Hematopoietic multipotent progenitor cell treated with erythropoietin and hydrocortisone succinate and interleukin-3 and kit ligand, for 6 days (in vitro differentiated cells): Measurements from ENCODE around the gene CDA.

Source experiments
- DNase-seq: peaks from one replicate; pipeline ENCODE4 v3.0.0-alpha.2; 2015

CDA gene

DNA sequence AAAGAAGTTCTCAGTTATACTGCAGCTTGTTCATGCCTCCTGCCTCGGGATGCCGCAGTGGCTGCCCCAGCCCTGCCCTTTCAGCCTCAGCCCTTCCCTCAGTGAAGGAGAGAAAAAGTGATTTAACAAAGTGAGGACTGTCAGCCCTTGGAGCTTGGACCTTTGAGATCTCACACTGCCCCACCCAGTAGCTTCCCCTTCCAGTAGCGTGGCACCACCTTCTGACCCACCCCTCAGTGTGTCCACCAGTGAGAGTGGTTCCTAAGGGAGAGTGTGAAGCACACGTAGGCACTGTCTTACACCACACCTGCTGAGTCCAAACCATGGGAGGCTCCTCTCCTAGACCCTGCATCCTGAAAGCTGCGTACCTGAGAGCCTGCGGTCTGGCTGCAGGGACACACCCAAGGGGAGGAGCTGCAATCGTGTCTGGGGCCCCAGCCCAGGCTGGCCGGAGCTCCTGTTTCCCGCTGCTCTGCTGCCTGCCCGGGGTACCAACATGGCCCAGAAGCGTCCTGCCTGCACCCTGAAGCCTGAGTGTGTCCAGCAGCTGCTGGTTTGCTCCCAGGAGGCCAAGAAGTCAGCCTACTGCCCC lies at the start of gene CDA:
TSS of gene CDA (plus strand) at position 464 of the 592 bp plus-strand sequence. CDS start at position 497, 33 bp downstream.
- DNase-seq, result no peak

DNA sequence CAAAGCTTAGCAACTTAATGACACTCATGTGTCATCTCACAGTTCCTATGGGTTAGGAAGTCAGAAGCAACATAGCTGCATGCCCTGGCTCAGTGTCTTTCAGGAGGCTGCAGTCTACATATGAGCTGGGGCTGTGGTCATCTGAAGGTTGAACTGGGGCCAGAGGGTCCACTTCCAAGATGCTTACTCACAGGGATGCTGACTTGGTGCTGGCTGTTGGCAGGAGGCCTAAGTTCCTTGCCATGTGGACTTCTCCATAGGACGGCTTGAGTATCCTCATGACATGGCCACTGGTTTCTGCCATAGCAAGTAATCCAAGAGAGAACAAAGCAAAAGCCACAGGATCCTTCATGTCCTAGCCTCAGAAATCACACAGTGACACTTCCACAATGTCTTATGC lies 48.6 kb upstream of the CDA start:
- no peak for DNase-seq

DNA sequence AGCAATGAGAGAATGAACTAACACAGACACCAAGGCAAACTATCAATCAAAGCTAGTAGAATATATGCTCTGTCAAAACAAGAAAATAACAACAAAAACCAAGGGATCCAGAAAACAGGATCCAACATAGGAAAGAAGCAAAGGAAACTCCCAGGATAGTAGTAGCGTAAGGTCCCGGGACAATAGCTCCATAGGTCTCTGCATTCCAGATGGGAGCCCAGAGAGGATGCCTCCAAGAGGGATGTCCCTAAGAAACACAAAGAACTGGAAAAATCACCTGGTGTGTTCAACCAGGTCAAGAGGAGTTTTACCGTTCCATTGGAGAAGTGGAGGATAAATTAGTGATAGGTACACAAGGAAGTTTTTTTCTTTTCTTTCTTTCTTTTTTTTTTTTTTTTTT lies 42.3 kb upstream of the CDA start:
- no peak for DNase-seq

DNA sequence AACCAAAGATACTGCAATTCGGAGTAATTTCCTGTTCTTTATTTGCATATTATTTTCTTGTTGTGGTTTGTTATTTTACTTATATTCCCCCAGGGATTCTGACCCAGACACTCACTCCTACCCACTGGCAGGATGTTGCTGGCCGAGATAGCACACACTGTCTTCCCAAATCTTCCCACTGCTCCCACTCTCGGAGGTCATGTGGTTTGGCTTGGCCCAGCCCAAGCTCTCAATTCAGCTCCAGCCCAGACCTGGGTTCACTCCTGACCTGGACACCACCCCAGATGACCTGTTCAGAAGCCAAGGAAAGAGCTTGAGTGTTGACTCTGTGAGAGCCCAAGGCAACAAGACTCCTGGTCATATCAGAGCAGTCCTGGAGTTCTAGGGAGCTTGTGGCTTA lies 37.7 kb upstream of the CDA start:
- DNase-seq, result no peak

DNA sequence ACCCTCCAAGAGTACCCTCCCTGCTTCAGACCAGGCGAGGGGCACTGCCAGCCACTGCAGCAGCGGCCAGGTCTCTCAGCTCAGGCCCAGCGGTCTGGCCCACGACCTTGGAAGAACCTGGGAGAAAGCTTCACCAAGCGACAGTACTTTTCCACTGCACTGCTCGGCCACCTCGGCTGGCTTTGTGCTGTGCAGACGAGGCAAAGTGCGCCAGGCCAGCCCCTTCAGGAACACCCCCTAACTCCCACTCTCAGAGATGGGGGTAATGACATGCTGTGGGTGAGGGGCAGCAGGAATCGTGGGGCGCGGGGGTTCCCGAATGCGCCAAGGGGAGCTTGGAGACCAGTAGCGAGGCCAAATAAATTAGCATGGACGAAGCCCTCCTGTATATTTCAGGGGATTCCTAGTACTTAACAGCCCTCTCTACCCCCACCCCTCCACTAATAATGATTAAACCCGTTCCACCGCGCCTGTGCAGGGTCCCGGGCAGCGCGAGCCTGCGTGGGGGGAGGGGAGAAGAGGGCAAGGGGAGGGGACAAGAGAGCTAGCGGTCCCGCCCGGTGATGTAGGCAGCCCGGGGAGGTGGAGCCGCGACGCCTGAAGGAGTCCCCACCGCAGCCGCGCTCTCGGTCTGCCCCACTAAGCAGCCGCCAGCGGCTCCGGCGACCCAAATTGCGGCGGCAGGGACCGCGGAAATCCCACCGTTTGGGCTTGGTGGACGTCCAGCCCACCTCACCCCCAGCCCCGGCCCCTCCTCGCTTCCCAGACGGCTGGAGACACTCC lies 36.8 kb upstream of the CDA start, which contains the start of gene FAM43B:
TSS of gene FAM43B (plus strand) at position 629 of the 783 bp plus-strand sequence. CDS start 401 bp downstream, outside the sequence.
- peak; percentile 49 for DNase-seq

DNA sequence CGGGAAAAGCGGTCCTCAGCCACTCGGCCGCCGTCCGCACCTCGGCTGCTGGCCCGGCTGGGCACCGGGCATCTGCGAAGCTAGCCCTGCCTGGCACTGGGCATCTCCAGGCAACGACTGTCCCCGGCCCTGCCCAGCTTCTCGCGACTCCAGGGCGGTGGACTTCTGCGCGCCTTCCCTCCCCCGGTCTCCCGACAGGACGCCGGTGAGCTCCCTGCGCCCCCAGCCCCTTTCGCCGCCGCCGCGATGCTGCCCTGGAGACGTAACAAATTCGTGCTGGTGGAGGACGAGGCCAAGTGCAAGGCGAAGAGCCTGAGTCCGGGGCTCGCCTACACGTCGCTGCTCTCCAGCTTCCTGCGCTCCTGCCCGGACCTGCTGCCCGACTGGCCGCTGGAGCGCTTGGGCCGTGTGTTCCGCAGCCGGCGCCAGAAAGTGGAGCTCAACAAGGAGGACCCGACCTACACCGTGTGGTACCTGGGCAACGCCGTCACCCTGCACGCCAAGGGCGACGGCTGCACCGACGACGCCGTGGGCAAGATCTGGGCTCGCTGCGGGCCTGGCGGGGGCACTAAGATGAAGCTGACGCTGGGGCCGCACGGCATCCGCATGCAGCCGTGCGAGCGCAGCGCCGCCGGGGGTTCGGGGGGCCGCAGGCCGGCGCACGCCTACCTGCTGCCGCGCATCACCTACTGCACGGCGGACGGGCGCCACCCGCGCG lies 36.0 kb upstream of the CDA start:
- DNase-seq, result no peak

DNA sequence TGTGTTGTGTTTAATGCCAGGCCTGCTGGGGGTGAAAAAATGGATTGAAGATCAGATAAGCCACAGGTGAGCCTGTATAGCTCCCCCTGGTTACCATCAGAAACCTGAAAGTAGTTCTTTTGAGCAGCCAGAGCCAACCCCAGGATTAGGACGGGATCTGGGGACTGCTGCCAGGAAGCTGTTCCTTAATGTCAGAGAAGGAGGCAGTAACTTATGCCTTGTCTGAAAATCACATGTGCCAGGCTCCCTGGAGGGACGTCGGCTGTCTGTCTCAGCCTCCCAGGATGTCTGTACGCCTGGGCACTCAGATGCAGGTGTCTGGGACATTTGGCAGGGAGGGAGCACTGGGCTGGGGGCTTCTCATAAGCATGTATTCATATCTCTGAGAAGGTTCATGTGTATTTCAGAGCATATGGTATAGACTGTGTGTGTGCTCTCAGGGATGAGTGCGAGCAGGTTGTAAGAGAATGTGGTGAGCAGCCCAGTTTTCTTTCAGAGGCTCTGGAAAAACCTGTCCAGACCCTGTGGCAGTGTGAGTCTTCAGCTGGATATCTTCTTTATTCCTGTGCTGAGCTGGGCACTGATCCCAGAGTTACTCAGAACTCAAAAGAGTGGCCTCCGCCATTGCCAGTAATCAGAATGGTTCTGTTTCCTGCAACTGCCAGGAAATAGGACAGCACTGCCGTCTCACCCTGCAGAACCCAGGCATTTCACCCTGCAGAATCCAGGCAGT lies 33.7 kb upstream of the CDA start:
- no peak for DNase-seq

DNA sequence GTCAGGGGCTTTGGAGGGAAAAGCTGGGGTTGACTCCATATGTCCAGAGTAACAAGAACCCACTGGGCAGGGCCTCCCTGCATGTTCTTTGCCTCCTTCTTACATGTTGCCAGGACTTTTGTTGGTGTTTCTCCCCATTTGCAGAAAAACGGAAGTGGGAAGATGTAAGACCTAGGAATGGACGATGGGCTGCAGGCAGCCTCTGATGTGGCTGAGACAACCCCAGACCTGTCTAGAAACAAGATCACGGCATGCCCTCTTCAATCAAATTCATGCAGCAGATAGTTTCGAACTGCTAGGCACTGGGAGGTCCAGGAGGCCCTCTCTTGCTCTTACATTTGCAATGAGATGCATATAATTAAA lies 33.2 kb upstream of the CDA start:
- DNase-seq, result no peak

DNA sequence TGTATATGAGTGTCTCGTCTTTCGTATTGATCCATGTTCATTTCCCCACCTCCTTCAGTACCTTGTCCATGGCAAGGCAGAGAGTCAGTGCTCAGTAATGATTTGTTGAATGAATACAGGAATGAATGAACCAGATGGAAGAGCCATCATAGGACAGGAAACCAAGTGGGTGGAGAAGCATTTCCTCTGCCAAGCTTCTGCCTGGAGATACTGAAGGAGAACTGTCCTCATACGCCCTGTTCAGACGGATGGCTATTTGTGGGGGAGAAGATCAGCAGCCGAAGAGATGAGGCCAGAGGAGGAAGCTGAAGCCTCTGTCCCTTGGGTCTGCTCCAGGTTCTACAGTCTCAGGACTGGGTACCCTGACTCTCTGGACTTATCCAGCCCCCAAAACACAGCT lies 30.7 kb upstream of the CDA start:
- DNase-seq, result no peak

DNA sequence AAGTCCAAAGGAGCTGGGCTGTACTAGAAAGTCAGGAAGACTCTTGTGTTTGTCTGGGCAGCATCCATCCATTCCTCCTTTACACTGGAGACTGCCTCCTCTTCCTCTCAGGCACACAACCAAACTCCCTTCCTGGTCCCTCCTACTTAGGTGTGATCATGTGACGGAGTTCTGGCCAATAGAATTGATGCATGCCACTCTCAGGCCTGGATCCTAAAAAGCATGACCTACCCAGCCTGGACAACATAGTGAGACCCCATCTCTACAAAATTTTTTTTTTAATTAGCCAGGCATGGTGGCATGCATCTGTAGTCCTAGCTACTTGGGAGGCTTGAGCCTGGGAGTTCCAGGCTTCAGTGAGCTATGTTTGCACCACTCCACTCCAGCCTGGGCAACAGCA lies 27.9 kb upstream of the CDA start:
- no peak for DNase-seq

DNA sequence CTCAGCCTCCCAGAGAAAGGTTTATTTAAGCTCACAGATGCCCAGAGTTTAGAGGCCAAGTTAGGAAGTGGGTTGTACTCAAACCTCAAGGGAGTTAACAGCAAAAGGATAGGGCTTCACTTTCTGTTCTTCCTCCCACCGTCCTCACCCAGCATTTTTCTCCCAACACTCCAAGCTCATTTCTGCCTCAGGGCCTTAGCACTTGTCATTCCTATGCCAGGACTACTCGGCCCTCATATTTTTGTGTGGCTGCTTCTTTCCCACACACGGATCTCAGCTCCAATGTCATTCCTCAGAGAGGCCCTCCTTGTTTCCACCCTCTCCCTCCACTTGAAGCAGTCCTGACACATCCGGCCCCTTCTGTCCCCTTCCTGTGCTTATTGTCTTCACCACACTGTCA lies 23.7 kb upstream of the CDA start:
- DNase-seq, result no peak

DNA sequence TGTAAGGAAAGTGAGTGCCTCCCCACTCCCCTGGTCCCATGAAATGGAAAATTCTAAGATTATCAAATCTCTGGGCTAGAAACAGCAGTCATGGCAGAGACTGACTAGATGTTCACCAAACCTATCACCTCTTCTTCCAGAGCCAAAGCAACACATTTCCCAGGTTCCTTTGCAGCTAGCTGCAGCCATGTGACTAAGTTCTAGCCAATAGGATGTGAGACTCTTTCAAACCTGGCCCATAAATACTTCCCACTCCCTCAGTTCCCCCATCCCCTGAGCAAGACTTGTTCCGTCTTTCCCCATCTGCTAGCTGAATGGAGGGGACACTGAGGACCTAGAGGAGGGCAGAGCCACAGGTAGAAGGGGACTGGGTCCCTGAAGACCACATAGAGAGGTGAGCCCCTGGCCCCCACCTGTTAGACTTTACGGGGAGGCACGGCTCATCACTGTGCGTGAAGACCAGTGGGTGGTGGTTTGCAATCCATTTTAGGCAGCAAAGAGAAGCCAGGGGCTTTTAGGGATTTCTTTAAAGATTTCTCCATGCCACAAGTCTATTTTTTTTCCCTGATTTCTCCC lies 19.3 kb upstream of the CDA start:
- no peak for DNase-seq

DNA sequence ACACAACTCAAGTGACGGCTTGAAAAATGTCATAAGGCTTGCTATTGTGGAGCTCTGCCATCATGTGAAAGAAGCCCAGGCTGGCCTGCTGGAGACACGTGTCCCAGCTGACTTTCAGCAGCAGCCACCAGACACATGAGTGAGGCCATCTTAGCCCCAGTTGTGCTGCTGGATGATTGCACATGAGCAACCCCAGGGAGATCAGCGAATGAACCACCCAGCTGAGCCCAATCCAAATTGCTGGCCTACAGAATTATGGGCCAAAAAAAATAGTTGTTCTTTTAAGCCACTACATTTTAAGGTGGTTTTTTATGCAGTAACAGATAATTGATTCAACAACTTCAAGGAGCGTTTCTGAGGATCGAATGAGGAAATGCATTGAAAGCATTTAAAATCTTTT lies 17.5 kb upstream of the CDA start:
- DNase-seq, result no peak

DNA sequence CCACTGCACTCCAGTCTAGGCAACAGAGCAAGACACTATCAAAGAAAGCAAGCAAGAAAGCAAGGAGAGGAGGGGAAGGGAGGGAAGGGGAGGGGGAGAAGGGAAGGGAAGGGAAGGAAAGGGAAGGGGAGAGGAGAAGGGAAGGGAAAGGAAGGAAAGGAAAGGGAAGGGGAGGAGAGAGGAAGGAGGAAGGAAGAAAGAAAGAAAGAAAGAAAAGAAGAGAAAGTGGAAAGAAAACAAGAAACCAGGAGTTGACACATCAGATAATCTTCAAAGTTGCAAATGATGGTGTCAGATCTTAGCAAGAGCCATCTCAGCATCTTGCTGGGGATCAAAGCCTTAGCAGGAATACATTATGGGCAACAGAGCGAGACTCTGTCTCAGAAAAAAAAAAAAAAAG lies 14.9 kb upstream of the CDA start:
- no peak for DNase-seq

DNA sequence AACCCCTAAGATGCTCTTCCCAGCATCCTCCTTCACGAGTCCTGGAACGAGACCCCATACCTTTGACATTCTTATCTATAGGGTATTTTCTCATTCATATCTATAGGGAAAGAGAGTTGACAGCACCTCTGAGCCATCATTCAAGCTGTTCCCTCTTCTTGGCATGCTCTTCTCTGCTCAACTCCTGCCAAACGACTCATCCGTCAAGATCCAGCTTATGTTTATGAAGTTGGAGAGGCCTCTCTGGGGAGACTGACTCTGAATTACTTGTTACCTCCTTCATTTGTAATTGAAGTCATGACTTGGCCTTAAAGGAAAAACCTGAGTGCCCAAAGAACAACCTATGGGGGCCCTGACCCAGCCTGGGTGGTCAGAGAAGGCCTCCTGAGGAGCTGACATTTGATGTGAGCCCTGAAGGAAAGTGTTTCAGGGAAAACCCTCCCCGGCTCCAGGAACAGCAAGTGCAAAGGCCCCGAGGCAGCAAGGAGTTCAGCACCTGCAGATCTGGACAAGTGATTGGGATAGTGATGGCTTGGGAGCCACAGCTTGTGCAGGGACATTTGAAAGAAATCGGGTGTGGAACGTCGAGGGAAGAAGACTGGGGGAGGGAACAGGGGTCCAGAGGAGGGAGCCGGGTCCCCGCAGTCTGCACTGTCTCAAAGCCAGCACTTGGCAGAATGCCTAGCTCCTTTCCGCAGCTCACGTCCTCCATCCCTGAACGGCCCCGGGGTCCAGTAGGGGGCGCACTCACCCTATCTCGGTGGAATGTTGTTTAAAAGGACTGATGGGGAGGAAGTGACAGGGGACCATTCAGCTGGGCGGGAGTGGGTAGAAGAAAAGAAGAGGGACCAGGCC lies 14.0 kb upstream of the CDA start:
- peak; percentile 92 for DNase-seq

DNA sequence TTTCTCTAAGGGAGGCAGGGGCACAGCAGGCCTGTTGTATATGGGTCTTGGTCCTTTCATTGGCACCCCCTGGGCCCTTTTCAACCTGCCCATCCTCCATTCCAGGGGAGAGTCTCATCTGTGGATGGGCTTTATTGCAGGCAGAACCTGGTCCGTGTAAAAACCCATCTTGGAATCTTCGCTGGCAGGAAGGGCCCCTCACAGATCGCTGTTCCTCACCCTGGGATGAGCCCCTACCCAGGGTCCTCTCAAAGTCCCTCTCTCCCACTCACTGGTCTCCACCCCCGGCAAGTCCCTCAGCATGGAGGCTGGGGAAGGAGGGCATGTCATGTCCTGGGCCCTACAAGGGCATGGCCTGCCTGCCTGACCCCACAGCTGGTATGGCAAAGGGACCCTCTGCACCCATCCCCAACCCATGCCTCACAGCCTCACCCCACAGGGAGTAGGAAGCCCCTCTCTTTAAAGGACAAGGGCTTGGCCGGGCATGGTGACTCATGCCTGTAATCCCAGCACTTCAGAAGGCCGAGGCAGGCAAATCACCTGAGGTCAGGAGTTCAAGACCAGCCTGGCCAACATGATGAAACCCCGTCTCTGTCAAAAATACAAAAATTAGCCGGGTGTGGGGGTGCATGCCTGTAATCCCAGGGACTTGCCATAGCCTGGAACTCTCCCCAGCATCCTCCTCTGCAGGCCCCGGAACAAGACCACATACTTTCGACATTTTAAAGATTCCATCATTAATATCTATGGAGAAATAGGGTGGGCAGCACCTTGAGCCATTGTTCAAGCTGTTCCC lies 13.2 kb upstream of the CDA start:
- no peak for DNase-seq

DNA sequence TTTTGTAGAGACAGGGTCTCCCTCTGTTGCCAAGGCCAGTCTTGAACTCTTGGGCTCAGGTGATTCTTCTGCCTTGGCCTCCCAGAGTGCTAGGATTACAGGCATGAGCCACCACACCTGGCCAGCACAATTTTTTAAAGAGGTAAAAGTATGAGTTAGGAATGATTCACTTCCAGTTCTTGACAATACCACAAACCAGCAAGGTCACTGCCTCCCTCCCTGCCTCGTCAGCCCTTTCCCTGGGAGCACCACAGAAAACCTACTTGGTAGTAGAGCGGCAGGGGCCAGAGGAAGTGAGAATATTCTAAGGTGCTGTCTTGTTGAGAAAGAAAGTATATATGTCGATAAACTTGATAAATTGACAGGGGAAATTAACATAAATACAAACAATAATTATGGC lies 10.8 kb upstream of the CDA start:
- no peak for DNase-seq

DNA sequence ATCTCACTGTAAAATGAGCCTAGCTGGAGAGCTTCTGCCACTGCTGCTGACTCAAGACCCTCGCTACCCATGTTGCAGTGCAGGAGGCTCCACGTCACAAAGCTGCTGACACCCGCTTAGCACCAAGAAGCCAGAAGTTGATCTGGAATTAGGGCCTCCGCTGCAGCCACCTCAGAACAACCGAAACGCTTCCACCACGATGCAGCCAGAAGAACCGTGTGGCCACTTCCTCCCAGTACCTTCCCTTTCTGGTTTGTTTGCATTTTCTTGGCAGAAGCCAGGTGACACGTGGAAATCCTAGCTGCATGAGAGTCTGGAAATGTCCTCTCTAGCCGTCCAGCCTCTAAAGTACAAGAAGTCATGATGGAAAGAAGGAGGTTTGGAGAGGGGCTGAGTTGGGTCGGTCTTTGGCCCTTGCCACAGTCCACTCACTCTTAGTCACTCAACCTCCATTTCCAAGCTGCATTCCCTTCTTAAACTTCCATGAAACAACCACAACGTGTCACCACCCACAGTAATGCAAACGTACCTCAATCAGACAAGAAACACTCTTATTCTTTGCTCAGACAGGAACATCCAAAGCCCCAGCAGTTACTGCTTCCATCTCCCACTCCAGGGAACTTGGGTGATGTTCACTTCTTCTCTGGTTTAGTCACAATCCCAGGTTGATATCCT lies 10.0 kb upstream of the CDA start:
- DNase-seq, result no peak

DNA sequence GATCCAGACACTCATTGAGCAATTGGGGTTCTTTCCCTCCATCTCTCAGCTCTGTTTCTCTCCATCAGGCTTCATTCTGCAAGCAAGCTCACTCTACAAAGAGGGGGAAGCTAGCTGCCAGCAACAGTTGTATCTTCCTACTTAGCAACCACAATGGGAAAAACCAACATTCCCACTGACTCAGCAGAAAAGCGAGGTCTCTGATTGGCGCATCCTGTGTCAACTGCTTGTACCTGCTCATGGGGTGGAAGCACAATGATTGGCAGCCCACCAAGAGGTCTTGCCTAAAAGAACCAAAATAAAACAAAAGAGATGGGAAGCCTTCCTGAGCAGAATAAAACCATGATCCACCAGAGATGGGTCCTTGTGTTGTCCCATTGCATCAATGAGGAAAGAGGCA lies 4.0 kb upstream of the CDA start:
- DNase-seq, result no peak

DNA sequence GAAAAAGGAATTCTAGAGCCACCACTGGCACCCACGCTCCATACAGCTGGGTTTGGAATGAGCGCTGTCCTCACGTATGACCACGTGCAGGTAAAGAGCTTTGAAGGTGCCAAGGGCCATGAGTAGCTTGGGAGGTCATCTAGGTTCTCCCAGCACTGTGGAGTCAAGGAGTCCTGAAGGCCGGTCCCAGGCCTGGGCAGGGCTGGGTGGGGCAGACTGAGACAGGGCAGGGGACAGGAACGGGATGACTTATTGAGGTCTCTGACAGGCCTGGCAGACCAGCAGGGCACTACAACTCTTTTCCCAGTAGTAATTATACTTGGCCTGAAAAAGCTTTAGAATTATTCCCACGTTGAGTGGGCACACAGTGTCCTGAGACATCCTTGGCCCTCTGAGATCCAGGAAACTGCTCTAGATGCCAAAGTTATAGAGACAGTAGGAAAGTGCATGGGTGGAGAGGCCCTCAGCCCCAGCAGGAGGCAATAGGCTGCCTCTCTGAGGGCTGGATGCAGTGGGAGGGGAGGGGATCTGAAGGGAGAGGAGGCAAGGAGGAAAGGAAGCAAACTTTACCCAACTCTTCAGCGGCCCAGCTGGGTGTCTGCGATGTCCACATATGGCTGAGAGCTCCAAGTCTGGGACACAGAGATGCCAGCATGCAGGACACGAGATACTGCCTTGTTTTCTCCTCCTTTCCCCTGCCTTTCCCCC lies 1.8 kb upstream of the CDA start:
- DNase-seq, result no peak
